KMS-11 (cell line): ENCODE results near the gene ABCC3.

Experiments used
- H2AFZ ChIP-seq: fragments of 200-600 bp; sonication (generic); 2 replicates; pipeline ENCODE4 v1.6.1; 2016; ENCODE audit warnings: antibody characterized with exemption, mixed run types, low read depth
- H3K27ac ChIP-seq: fragments of 200-600 bp; sonication (generic); 2 replicates; pipeline ENCODE4 v1.6.1; 2016; ENCODE audit warnings: mild to moderate bottlenecking, mixed run types
- H3K27me3 ChIP-seq: fragments of 200-600 bp; sonication (generic); 2 replicates; pipeline ENCODE4 v1.6.1; 2017; ENCODE audit warnings: mild to moderate bottlenecking, low read depth, mixed run types, moderate library complexity; ENCODE audit not compliant: insufficient read depth
- H3K36me3 ChIP-seq: fragments of 200-600 bp; sonication (generic); 2 replicates; pipeline ENCODE4 v1.6.1; 2017; ENCODE audit warnings: mild to moderate bottlenecking, mixed run types; ENCODE audit not compliant: insufficient read depth
- H3K4me1 ChIP-seq: fragments of 200-600 bp; sonication (generic); 2 replicates; pipeline ENCODE4 v1.6.1; 2016; ENCODE audit warnings: mild to moderate bottlenecking, low read depth, mixed run types; ENCODE audit not compliant: poor library complexity, severe bottlenecking
- H3K4me2 ChIP-seq: fragments of 200-600 bp; sonication (generic); 2 replicates; pipeline ENCODE4 v1.7.0; 2016; ENCODE audit warnings: mild to moderate bottlenecking, mixed run types
- H3K4me3 ChIP-seq: fragments of 200-600 bp; sonication (generic); IDR thresholded peaks from 2 replicates; pipeline ENCODE4 v1.6.1; 2017; ENCODE audit warnings: low read depth, low read length, mixed read lengths; ENCODE audit not compliant: insufficient read depth
- H3K79me2 ChIP-seq: fragments of 200-600 bp; sonication (generic); 2 replicates; pipeline ENCODE4 v1.6.1; 2016; ENCODE audit warnings: low read depth, mixed run types; ENCODE audit not compliant: insufficient read depth
- H3K9ac ChIP-seq: fragments of 200-600 bp; sonication (generic); 2 replicates; pipeline ENCODE4 v1.6.1; 2016; ENCODE audit warnings: mild to moderate bottlenecking, mixed run types
- H4K20me1 ChIP-seq: fragments of 200-600 bp; sonication (generic); 2 replicates; pipeline ENCODE4 v1.6.1; 2016; ENCODE audit warnings: mild to moderate bottlenecking, mixed run types; ENCODE audit not compliant: insufficient read depth
- CTCF ChIP-seq: fragments of 200-600 bp; sonication (generic); conservative IDR thresholded peaks from 2 replicates; pipeline ENCODE4 v1.6.1; 2017; ENCODE audit warnings: low read depth, mild to moderate bottlenecking, antibody characterized with exemption, low read length, moderate library complexity, mixed read lengths

Gene ABCC3

GRCh38 chr17:50692448-50693035, 57.9 kb downstream of the ABCC3 start:
- Histone ChIP-seq H3K4me2 (no peak overlapping the region), H3K36me3 (no peaks in the 10 kb centered on the region; the same call in 1 of the 2 replicates), H3K9ac (no peak overlapping the region), H4K20me1 (no peaks in the 10 kb centered on the region), H2AFZ (no peak overlapping the region), H3K4me3 (no peak overlapping the region), H3K27ac (no peak overlapping the region), H3K79me2 (no peaks in the 10 kb centered on the region; the same call in 1 of the 2 replicates), H3K4me1 (peaks cover 35% of the 10 kb centered on the region), H3K27me3 (no peaks in the 10 kb centered on the region)
- TF ChIP-seq CTCF = no peak

- Histone ChIP-seq H2AFZ (no peak overlapping the region), H3K36me3 (no peaks in the 10 kb centered on the region; the same call in 1 of the 2 replicates), H4K20me1 (no peaks in the 10 kb centered on the region), H3K4me1 (peaks cover 41% of the 10 kb centered on the region), H3K27me3 (no peaks in the 10 kb centered on the region), H3K27ac (no peak overlapping the region), H3K4me3 (no peak overlapping the region), H3K4me2 (no peak overlapping the region), H3K9ac (no peak overlapping the region), H3K79me2 (no peaks in the 10 kb centered on the region; the same call in 1 of the 2 replicates)
- no peak for TF ChIP-seq CTCF
These were observed 58.5 kb downstream of the ABCC3 start for GRCh38 chr17:50693036-50693682.

- H3K4me2 ChIP-seq = peak overlapping the region; percentile 86
- H3K4me1 ChIP-seq = peaks cover 53% of the 10 kb centered on the region
- peaks cover 15% of the 10 kb centered on the region; the same call in 1 of the 2 replicates for H3K79me2 ChIP-seq
- H3K27ac ChIP-seq = peak overlapping the region; percentile 64
- no peaks in the 10 kb centered on the region for H3K27me3 ChIP-seq
- no peaks in the 10 kb centered on the region; the same call in 1 of the 2 replicates for H4K20me1 ChIP-seq
- TF ChIP-seq CTCF = no peak
- H3K36me3 ChIP-seq = no peaks in the 10 kb centered on the region; the same call in 1 of the 2 replicates
- H2AFZ ChIP-seq = no peak overlapping the region
- peak overlapping the region; percentile 7; the same call in 1 of the 2 replicates for H3K9ac ChIP-seq
- H3K4me3 ChIP-seq = no peak overlapping the region
These were observed 61.7 kb downstream of the ABCC3 start for GRCh38 chr17:50696365-50696879.

- Histone ChIP-seq H3K27ac (peak overlapping the region; percentile 64), H3K36me3 (no peaks in the 10 kb centered on the region; the same call in 1 of the 2 replicates), H3K79me2 (peaks cover 20% of the 10 kb centered on the region; the same call in 1 of the 2 replicates), H3K27me3 (no peaks in the 10 kb centered on the region), H3K4me3 (no peak overlapping the region), H3K9ac (peak overlapping the region; percentile 7; the same call in 1 of the 2 replicates), H2AFZ (no peak overlapping the region), H3K4me1 (peaks cover 53% of the 10 kb centered on the region), H3K4me2 (peak overlapping the region; percentile 86), H4K20me1 (no peaks in the 10 kb centered on the region; the same call in 1 of the 2 replicates)
- no peak for TF ChIP-seq CTCF
These were observed 62.4 kb downstream of the ABCC3 start for GRCh38 chr17:50697062-50697461.
